HepG2 (cell line): Measurements from ENCODE around the gene JPH2.

Source experiments
- POGZ ChIP-seq: sonication (generic); formaldehyde crosslinking; IDR thresholded peaks from 2 replicates; pipeline ENCODE4 v1.4.0; 2020; ENCODE audit warnings: mild to moderate bottlenecking, missing genetic modification reagents
- RAD21 ChIP-seq: fragments of 450-650 bp; formaldehyde crosslinking; IDR thresholded peaks from 2 replicates; pipeline ENCODE4 v1.5.0; 2020; ENCODE audit warnings: mild to moderate bottlenecking
- TF ChIP-seq, protein P1 (sequence below): sonication (generic); formaldehyde crosslinking; IDR thresholded peaks from 2 replicates; pipeline ENCODE4 v1.5.1; 2020; ENCODE audit warnings: mild to moderate bottlenecking, missing genetic modification reagents, moderate library complexity
- TF ChIP-seq, protein P2 (sequence below): sonication (generic); formaldehyde crosslinking; IDR thresholded peaks from 2 replicates; pipeline ENCODE4 v1.5.0; 2020; ENCODE audit warnings: mild to moderate bottlenecking, missing genetic modification reagents, moderate library complexity
- TF ChIP-seq, protein P3 (sequence below): sonication (generic); formaldehyde crosslinking; IDR thresholded peaks from 2 replicates; pipeline ENCODE4 v1.4.0; 2020; ENCODE audit warnings: mild to moderate bottlenecking, missing genetic modification reagents, borderline replicate concordance

DNA sequence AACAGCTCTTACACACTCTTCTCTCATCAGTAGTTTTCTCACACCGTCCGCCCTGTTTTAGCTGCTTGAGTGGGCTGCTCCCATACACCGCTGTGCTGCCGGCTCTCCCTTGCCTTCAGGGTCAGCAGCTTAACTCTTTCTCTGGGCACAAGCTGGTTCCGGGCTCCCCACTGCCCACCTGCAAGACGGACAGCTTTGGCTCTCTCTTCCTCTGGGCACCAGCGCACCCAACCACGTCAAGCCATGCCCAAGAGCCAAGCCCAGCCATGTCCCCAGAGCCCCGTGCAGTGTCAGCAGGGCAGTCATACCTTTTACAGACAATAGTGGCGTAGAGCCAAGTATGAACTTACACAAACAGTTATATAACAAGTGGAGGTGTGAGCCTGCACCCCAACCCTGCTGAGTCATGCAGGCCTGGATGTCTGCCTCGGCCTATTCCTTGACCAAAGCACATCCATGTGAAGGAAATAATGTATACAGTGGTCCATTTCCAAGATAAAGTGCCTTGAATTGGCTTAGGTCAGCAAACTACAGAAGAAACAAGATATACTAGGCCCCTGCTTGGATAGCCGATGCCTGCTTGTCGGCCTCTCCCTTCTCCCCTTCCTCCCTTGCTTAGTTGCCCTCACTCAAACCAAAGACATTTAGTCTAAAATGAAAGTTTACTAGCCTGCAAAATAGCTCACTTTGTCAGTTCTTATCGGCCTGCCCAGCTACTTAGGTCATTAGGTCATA, 89.3 kb downstream of the JPH2 start:
- TF ChIP-seq, protein P1, sequence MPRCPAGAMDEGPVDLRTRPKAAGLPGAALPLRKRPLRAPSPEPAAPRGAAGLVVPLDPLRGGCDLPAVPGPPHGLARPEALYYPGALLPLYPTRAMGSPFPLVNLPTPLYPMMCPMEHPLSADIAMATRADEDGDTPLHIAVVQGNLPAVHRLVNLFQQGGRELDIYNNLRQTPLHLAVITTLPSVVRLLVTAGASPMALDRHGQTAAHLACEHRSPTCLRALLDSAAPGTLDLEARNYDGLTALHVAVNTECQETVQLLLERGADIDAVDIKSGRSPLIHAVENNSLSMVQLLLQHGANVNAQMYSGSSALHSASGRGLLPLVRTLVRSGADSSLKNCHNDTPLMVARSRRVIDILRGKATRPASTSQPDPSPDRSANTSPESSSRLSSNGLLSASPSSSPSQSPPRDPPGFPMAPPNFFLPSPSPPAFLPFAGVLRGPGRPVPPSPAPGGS: no peak
- TF ChIP-seq, protein P2, sequence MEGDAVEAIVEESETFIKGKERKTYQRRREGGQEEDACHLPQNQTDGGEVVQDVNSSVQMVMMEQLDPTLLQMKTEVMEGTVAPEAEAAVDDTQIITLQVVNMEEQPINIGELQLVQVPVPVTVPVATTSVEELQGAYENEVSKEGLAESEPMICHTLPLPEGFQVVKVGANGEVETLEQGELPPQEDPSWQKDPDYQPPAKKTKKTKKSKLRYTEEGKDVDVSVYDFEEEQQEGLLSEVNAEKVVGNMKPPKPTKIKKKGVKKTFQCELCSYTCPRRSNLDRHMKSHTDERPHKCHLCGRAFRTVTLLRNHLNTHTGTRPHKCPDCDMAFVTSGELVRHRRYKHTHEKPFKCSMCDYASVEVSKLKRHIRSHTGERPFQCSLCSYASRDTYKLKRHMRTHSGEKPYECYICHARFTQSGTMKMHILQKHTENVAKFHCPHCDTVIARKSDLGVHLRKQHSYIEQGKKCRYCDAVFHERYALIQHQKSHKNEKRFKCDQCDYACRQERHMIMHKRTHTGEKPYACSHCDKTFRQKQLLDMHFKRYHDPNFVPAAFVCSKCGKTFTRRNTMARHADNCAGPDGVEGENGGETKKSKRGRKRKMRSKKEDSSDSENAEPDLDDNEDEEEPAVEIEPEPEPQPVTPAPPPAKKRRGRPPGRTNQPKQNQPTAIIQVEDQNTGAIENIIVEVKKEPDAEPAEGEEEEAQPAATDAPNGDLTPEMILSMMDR (CRISPR knock-in tag): no peak
- TF ChIP-seq RAD21 (CRISPR knock-in tag) (no peak), POGZ (CRISPR knock-in tag) (0 out of 2 replicates have a peak, but pooled peaks have one; percentile 18)
- TF ChIP-seq, protein P3, sequence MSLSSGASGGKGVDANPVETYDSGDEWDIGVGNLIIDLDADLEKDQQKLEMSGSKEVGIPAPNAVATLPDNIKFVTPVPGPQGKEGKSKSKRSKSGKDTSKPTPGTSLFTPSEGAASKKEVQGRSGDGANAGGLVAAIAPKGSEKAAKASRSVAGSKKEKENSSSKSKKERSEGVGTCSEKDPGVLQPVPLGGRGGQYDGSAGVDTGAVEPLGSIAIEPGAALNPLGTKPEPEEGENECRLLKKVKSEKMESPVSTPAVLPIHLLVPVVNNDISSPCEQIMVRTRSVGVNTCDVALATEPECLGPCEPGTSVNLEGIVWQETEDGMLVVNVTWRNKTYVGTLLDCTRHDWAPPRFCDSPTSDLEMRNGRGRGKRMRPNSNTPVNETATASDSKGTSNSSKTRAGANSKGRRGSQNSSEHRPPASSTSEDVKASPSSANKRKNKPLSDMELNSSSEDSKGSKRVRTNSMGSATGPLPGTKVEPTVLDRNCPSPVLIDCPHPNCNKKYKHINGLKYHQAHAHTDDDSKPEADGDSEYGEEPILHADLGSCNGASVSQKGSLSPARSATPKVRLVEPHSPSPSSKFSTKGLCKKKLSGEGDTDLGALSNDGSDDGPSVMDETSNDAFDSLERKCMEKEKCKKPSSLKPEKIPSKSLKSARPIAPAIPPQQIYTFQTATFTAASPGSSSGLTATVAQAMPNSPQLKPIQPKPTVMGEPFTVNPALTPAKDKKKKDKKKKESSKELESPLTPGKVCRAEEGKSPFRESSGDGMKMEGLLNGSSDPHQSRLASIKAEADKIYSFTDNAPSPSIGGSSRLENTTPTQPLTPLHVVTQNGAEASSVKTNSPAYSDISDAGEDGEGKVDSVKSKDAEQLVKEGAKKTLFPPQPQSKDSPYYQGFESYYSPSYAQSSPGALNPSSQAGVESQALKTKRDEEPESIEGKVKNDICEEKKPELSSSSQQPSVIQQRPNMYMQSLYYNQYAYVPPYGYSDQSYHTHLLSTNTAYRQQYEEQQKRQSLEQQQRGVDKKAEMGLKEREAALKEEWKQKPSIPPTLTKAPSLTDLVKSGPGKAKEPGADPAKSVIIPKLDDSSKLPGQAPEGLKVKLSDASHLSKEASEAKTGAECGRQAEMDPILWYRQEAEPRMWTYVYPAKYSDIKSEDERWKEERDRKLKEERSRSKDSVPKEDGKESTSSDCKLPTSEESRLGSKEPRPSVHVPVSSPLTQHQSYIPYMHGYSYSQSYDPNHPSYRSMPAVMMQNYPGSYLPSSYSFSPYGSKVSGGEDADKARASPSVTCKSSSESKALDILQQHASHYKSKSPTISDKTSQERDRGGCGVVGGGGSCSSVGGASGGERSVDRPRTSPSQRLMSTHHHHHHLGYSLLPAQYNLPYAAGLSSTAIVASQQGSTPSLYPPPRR (CRISPR knock-in tag): no peak
